Measurements from ENCODE around the gene TAL1. TPM values are rescaled to one million over a fixed set of nuclear protein-coding genes. Genes with fewer than 3 reads are reported as not detected.

Gene TAL1
- total RNA-seq, 4 donors from 2014 or later: 3.9 to 14.9 (median 12.8) TPM

DNA sequence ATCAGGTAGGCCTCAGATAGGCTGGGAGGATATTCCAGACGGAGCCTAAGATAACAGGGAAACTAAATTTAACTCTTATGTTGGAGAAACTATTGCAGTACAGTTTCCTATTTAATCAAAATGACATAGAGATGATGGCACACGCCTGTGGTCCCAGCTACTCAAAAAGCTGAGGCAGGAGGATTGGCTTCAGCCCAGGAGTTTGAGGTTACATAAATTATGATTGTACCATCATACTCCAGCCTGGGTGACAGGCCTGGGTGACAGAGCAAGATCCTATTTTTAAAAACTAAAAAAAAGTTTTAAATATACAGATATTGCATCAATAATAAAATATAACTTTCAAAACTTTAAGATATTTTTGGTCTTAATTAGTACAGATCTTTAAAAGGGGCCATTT, 25.2 kb upstream of the TAL1 start:
- Histone ChIP-seq H3K27me3 (no peaks in the 10 kb centered on the region), H3K9me3 (no peaks in the 10 kb centered on the region), H3K27ac (no peak overlapping the region), H3K36me3 (no peaks in the 10 kb centered on the region), H3K4me1 (no peaks in the 10 kb centered on the region), H3K4me3 (replicated peaks in 1 of 3) (no peak overlapping the region)
- no peak for DNase-seq
- WGBS, 2 donors: 77 to 85% methylated on average over 2 of the region's 2 CpGs
- intact Hi-C loops (cut with DNase I): no loop called here
- TF ChIP-seq POLR2A (IDR thresholded peaks at IDR 0.05): no peak
- TF ChIP-seq, protein P1, sequence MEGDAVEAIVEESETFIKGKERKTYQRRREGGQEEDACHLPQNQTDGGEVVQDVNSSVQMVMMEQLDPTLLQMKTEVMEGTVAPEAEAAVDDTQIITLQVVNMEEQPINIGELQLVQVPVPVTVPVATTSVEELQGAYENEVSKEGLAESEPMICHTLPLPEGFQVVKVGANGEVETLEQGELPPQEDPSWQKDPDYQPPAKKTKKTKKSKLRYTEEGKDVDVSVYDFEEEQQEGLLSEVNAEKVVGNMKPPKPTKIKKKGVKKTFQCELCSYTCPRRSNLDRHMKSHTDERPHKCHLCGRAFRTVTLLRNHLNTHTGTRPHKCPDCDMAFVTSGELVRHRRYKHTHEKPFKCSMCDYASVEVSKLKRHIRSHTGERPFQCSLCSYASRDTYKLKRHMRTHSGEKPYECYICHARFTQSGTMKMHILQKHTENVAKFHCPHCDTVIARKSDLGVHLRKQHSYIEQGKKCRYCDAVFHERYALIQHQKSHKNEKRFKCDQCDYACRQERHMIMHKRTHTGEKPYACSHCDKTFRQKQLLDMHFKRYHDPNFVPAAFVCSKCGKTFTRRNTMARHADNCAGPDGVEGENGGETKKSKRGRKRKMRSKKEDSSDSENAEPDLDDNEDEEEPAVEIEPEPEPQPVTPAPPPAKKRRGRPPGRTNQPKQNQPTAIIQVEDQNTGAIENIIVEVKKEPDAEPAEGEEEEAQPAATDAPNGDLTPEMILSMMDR (IDR thresholded peaks at IDR 0.05): no peak

DNA sequence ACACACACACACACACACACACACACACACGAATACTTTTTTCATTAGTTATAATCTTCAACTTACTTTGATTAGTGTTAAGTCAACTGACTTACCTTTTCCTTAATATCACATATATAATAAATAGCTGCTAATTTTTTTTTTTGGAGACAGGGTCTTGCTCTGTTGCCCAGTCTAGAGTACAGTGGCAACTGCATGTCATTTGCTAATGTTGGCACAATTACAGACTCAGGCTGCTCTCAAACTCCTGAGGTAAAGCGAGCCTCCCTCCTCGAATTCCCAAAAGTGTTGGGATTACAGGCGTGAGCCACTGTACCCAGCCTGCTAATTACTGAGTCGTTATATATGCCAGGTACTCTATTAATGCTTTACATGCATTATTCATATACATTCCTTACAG, 20.8 kb upstream of the TAL1 start:
- Histone ChIP-seq H3K27me3 (no peaks in the 10 kb centered on the region), H3K9me3 (no peaks in the 10 kb centered on the region), H3K4me3 (replicated peaks in 1 of 3) (no peak overlapping the region), H3K4me1 (no peaks in the 10 kb centered on the region), H3K36me3 (no peaks in the 10 kb centered on the region), H3K27ac (no peak overlapping the region)
- WGBS, 2 donors: 96 to 97% methylated on average over 5 of the region's 5 CpGs
- intact Hi-C loops (cut with DNase I): no loop called here
- TF ChIP-seq POLR2A (IDR thresholded peaks at IDR 0.05): no peak
- TF ChIP-seq, protein P1 (IDR thresholded peaks at IDR 0.05): no peak
- no peak for DNase-seq

DNA sequence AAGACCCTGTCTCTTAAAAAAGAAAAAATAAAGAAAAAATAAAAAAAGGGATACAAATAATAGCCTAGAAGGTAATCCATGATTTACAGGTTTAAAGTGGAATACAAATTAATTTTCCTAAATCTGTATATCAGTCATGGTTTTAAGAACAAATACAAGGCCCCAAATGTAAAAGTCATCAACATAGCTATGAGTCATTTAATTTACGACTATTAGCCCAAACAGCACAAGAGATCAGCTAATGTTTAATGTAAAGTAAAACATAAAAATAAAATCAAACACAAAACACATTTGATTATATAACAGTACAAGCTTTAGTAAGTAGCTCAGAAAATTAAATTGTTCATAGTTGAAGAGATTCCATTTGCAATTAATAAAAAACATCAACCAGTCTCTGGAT, 20.3 kb upstream of the TAL1 start:
- no peak for DNase-seq
- H3K4me3 ChIP-seq (replicated peaks in 1 of 3): no peak overlapping the region
- 93 to 94% methylated on average over 1 of the region's 1 CpG for WGBS, 2 donors

DNA sequence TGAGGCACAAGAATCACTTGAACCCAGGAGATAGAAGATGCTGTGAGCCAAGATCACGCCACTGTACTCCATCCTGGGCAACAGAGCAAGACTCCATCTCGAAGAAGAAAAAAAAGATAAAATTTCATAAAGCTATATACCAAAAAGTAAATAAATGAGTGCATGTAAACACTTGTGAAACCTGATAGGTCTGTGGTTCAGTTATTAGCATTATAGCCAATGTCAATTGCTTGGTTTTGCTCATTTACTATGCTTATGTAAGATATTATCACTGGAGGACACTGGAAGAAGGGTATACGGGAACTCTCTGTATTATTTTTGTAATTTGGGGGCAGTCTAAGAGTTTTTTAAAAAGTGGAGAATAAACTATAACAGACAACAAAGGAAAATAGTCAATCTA, 17.7 kb upstream of the TAL1 start:
- Histone ChIP-seq H3K9me3 (no peaks in the 10 kb centered on the region), H3K27ac (no peak overlapping the region), H3K4me3 (replicated peaks in 1 of 3) (no peak overlapping the region), H3K36me3 (no peaks in the 10 kb centered on the region), H3K4me1 (no peaks in the 10 kb centered on the region), H3K27me3 (no peaks in the 10 kb centered on the region)
- TF ChIP-seq POLR2A (IDR thresholded peaks at IDR 0.05): no peak
- TF ChIP-seq, protein P1 (IDR thresholded peaks at IDR 0.05): no peak
- DNase-seq: no peak
- intact Hi-C loops (cut with DNase I): no loop called here
- 94 to 97% methylated on average over 3 of the region's 3 CpGs for WGBS, 2 donors

More for the DNA sequence above, 20.3 kb upstream of the TAL1 start:
- Histone ChIP-seq H3K27ac (no peak overlapping the region), H3K27me3 (no peaks in the 10 kb centered on the region), H3K36me3 (no peaks in the 10 kb centered on the region), H3K4me1 (no peaks in the 10 kb centered on the region), H3K9me3 (no peaks in the 10 kb centered on the region)
- intact Hi-C loops (cut with DNase I): no loop called here
- TF ChIP-seq, protein P1 (IDR thresholded peaks at IDR 0.05): no peak
- no peak for TF ChIP-seq POLR2A (IDR thresholded peaks at IDR 0.05)

DNA sequence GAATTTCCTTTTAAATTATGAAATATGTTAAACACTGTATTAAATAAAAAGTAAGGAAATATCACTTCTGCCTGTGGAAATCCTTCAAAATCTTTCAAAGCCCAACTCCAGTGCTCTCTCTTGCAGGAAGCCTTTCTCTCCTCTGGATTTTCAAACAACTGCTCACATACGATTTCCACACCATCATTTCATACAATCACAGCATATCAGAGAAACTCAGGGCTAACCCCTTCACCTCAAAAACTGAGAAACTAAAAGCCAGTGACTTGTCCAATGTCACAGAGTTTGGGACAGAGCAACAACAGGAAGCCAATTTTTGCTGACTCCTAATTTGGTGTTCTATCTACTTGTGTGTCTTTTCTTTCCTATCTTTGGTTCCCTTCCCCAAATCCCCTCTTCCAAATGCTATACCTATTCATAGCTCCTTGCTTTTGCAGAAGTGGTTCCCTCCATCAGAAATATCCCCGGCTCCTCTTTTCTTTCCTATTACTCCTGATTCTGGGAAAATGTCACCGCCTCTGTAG, 12.4 kb upstream of the TAL1 start:
- H3K27ac ChIP-seq: no peak overlapping the region
- TF ChIP-seq POLR2A (IDR thresholded peaks at IDR 0.05): no peak
- TF ChIP-seq, protein P1 (IDR thresholded peaks at IDR 0.05): no peak
- H3K27me3 ChIP-seq: no peaks in the 10 kb centered on the region
- intact Hi-C loops (cut with DNase I): no loop called here
- no peak overlapping the region for H3K4me3 ChIP-seq (replicated peaks in 1 of 3)
- no peak for DNase-seq
- WGBS, 2 donors: 66 to 79% methylated on average over 3 of the region's 3 CpGs
- H3K36me3 ChIP-seq: no peaks in the 10 kb centered on the region
- H3K9me3 ChIP-seq: no peaks in the 10 kb centered on the region
- H3K4me1 ChIP-seq: no peaks in the 10 kb centered on the region
